ENCODE data around the gene IFNLR1.

- TF ChIP-seq, protein P1, sequence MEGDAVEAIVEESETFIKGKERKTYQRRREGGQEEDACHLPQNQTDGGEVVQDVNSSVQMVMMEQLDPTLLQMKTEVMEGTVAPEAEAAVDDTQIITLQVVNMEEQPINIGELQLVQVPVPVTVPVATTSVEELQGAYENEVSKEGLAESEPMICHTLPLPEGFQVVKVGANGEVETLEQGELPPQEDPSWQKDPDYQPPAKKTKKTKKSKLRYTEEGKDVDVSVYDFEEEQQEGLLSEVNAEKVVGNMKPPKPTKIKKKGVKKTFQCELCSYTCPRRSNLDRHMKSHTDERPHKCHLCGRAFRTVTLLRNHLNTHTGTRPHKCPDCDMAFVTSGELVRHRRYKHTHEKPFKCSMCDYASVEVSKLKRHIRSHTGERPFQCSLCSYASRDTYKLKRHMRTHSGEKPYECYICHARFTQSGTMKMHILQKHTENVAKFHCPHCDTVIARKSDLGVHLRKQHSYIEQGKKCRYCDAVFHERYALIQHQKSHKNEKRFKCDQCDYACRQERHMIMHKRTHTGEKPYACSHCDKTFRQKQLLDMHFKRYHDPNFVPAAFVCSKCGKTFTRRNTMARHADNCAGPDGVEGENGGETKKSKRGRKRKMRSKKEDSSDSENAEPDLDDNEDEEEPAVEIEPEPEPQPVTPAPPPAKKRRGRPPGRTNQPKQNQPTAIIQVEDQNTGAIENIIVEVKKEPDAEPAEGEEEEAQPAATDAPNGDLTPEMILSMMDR (IDR thresholded peaks at IDR 0.05; ENCODE audit: control extremely low read depth in 1 of 3, insufficient read depth in 1 of 3, low read depth in 1 of 3, low read length in 3 of 3): no peak
- TF ChIP-seq, protein P2, sequence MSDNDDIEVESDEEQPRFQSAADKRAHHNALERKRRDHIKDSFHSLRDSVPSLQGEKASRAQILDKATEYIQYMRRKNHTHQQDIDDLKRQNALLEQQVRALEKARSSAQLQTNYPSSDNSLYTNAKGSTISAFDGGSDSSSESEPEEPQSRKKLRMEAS (IDR thresholded peaks at IDR 0.05): no peak
These were observed 47.2 kb downstream of the IFNLR1 start for GRCh38 chr1:24139841-24140425.

All from H1 (cell line).